Lung (tissue), 12 donors: ENCODE data around the gene MYOZ3. TPM values are rescaled to one million over a fixed set of nuclear protein-coding genes. Genes with fewer than 3 reads are reported as not detected.

Source experiments
- ATAC-seq: fragments of 200-7000 bp; cut with Tn5 transposase; one replicate; pipeline ENCODE4 v1.9.1; 2020; ENCODE audit warnings: moderate number of reproducible peaks; ENCODE audit not compliant: insufficient read depth, low FRiP score
- DNase-seq, 3 donors: peaks; one replicate each; pipeline ENCODE4 v3.0.0-alpha.2; 2013 to 2017
- H3K27ac ChIP-seq, 2 donors: one replicate each; pipeline ENCODE4 v1.5.1; 2013; ENCODE audit warnings: mild to moderate bottlenecking in 2 of 2, moderate library complexity in 2 of 2, control low read depth in 1 of 2, inconsistent platforms in 1 of 2, low read depth in 1 of 2, low read length in 1 of 2
- H3K27me3 ChIP-seq, 3 donors: one replicate each; pipeline ENCODE4 v1.5.1; 2013; ENCODE audit warnings: low read length in 2 of 3; ENCODE audit not compliant: control insufficient read depth in 3 of 3, insufficient read depth in 3 of 3
- H3K36me3 ChIP-seq, 4 donors: one replicate each; pipeline ENCODE4 v1.5.1; 2013; ENCODE audit warnings: low read length in 4 of 4, mild to moderate bottlenecking in 1 of 4, moderate library complexity in 1 of 4; ENCODE audit not compliant: control insufficient read depth in 4 of 4, insufficient read depth in 4 of 4
- H3K4me1 ChIP-seq, 5 donors: one replicate each; pipeline ENCODE4 v1.5.1; 2013; ENCODE audit warnings: low read length in 5 of 5, mild to moderate bottlenecking in 2 of 5, moderate library complexity in 1 of 5; ENCODE audit not compliant: control insufficient read depth in 5 of 5, insufficient read depth in 5 of 5
- H3K4me3 ChIP-seq: one replicate; pipeline ENCODE4 v1.5.1; 2013; ENCODE audit warnings: mild to moderate bottlenecking, control low read depth, moderate library complexity
- H3K9ac ChIP-seq, 2 donors: one replicate each; pipeline ENCODE4 v1.5.1; 2013; ENCODE audit warnings: low read length in 2 of 2, control low read depth in 1 of 2; ENCODE audit not compliant: insufficient read depth in 1 of 2
- H3K9me3 ChIP-seq, 4 donors: one replicate each; pipeline ENCODE4 v1.5.1; 2013; ENCODE audit warnings: low read length in 3 of 4, mild to moderate bottlenecking in 1 of 4, moderate library complexity in 1 of 4; ENCODE audit not compliant: control insufficient read depth in 4 of 4, insufficient read depth in 3 of 4
- WGBS, 2 donors: extraction: QIAGEN DNeasy Blood & Tissue Kit; methylation state at CpG; one replicate each; pipeline ENCODE4 v1.1.7; 2013; 5-methylcytosine and 5-hydroxymethylcytosine counted together
- polyA plus RNA-seq, 2 donors: library from polyadenylated mRNA; stranded (reverse); fragments of 200-250 nt; gene quantifications; one replicate each; pipeline ENCODE4 v1.2.1, GENCODE V29; 2013
- total RNA-seq, 2 donors: library from RNA; depleted of rRNA in 1 of 2; stranded (reverse); fragments of >200 nt in 1 of 2; gene quantifications; one replicate each; pipeline ENCODE4 v1.2.1, GENCODE V29; 2014 to 2021
- TF ChIP-seq, protein P1 (sequence below): IDR thresholded peaks from 2 replicates; pipeline ENCODE4 v1.5.1; 2012; ENCODE audit warnings: mild to moderate bottlenecking; ENCODE audit errors: control extremely low read depth, extremely low read depth
- donor health status: control.
- donor health status: control.
- donor health status: Bipolar disorder and iron deficiency.
- donor health status: healthy.
- donor health status: DM: yes; HTN: yes; CAD: no.

Gene MYOZ3
- total and polyA plus RNA-seq, 4 donors: 0.39 to 2.4 (median 0.48) TPM

DNA sequence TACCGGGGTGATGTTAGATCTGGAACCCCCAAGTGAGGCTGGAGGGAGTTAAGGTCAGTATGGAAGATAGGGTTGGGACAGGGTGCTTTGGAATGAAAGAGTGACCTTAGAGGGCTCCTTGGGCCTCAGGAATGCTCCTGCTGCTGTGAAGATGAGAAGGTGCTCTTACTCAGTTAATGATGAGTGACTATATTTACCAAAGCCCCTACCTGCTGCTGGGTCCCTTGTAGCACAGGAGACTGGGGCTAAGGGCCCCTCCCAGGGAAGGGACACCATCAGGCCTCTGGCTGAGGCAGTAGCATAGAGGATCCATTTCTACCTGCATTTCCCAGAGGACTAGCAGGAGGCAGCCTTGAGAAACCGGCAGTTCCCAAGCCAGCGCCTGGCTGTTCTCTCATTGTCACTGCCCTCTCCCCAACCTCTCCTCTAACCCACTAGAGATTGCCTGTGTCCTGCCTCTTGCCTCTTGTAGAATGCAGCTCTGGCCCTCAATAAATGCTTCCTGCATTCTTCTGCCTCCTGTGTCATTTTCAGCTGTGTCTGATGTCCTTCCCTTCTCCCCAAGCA, 2.3 kb upstream of the MYOZ3 start:
- Histone ChIP-seq H3K27ac (peak overlapping the region; percentile 8 to 68), H3K9me3 (no peaks in the 10 kb centered on the region), H3K36me3 (no peaks in the 10 kb centered on the region), H3K9ac (no peak overlapping the region), H3K4me3 (no peak overlapping the region), H3K4me1 (peaks cover 0 to 19% (median 7%) of the 10 kb centered on the region in 5 donors), H3K27me3 (no peaks in the 10 kb centered on the region)
- ATAC-seq (no peak), DNase-seq (no peak)
- TF ChIP-seq, protein P1, sequence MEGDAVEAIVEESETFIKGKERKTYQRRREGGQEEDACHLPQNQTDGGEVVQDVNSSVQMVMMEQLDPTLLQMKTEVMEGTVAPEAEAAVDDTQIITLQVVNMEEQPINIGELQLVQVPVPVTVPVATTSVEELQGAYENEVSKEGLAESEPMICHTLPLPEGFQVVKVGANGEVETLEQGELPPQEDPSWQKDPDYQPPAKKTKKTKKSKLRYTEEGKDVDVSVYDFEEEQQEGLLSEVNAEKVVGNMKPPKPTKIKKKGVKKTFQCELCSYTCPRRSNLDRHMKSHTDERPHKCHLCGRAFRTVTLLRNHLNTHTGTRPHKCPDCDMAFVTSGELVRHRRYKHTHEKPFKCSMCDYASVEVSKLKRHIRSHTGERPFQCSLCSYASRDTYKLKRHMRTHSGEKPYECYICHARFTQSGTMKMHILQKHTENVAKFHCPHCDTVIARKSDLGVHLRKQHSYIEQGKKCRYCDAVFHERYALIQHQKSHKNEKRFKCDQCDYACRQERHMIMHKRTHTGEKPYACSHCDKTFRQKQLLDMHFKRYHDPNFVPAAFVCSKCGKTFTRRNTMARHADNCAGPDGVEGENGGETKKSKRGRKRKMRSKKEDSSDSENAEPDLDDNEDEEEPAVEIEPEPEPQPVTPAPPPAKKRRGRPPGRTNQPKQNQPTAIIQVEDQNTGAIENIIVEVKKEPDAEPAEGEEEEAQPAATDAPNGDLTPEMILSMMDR: no peak
- 45 to 78% methylated on average over 3 of the region's 3 CpGs for WGBS, 2 donors

DNA sequence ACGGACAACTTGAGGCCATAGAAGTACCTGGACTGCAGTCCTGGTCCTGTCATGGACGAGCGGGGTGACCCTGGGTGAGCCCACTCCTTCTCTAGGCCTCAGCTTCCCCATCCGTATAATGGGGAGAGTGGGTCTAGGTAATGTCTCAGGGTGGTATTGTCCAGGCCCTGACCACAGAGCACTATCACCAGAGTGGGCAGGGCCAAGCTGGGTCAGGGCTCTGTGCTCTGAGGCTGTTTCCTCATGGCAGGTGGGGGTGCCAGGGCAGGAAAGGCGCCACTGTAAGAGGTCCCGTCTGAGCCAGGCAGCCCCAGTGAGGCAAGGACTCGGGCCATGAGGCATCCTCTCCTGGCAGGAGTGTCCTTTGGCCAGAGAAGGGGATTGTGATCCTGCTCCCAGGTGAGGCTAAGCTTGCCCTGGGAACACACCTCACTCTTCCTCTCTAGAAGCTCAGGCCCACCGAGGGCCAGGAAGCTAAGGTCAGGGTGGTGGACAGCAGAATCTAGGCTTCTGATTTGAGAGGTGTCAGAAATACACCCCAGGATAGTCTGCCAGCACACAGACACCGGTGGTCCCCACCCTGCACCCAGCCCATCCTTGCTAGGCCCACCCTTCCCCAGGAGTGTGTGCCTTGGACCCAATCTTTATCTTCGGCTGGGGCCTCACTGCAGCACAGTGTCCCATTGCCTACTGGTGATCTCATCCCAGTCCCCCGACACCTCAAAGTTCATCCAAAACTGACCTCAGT, 1.5 kb upstream of the MYOZ3 start:
- ATAC-seq: no peak
- no peaks in the 10 kb centered on the region for H3K27me3 ChIP-seq
- H3K27ac ChIP-seq: peak overlapping the region in 1 of 2 donors; percentile 9
- no peak overlapping the region for H3K4me3 ChIP-seq
- no peaks in the 10 kb centered on the region for H3K36me3 ChIP-seq
- H3K4me1 ChIP-seq: peaks cover 0 to 19% (median 7%) of the 10 kb centered on the region in 5 donors
- TF ChIP-seq, protein P1: no peak
- WGBS, 2 donors: 86 to 96% methylated on average over 11 of the region's 11 CpGs
- no peak for DNase-seq
- no peaks in the 10 kb centered on the region for H3K9me3 ChIP-seq
- no peak overlapping the region for H3K9ac ChIP-seq

DNA sequence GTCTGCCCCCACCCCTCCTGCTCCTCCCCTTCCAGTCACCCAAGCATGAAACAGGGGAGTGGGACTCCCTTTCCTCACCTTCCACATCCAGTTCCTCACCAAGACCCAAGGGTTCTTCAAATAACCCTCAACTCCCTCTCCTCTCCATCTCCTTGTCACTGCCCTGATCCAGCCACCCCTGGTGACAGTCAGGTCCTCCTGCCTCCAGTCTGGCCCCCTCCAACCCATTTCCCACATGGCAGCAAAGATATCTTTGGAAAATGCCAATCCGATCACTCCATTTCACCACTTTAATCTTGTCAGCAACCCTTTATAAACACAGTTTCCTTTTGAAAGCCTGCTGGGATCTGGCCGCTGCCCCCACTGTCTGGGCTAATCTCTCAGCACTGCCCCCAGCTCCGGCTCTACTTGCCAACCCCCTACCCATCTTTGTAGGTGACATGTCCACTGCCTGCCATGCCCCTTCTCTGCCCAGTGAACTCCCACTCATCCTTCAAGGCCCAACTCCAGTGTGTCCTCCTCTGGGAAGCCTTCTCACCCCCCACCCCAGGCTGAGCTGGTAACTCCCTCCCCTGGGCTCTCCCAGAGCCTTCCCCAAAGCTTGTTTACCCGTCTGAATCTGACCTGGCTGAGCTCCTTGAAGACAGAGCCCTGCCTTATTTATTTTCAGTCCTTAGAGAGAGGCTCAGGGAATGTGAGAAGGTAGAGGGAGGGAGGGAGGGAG, 781 bp upstream of the MYOZ3 start:
- H3K27ac ChIP-seq: peak overlapping the region in 1 of 2 donors; percentile 28
- H3K4me3 ChIP-seq: no peak overlapping the region
- H3K4me1 ChIP-seq: peaks cover 0 to 19% (median 7%) of the 10 kb centered on the region in 5 donors
- DNase-seq (no peak), ATAC-seq (no peak)
- no peaks in the 10 kb centered on the region for H3K36me3 ChIP-seq
- H3K27me3 ChIP-seq: no peaks in the 10 kb centered on the region
- TF ChIP-seq, protein P1: no peak
- no peak overlapping the region for H3K9ac ChIP-seq
- H3K9me3 ChIP-seq: no peaks in the 10 kb centered on the region
- WGBS, 2 donors: 56 to 78% methylated on average over 4 of the region's 4 CpGs
